Measurements from ENCODE around the gene EMID1. TPM values are rescaled to one million over a fixed set of nuclear protein-coding genes. Genes with fewer than 3 reads are reported as not detected.

Gene EMID1
- total RNA-seq, 1 experiment from 2014 or later, result 1.1 TPM

DNA sequence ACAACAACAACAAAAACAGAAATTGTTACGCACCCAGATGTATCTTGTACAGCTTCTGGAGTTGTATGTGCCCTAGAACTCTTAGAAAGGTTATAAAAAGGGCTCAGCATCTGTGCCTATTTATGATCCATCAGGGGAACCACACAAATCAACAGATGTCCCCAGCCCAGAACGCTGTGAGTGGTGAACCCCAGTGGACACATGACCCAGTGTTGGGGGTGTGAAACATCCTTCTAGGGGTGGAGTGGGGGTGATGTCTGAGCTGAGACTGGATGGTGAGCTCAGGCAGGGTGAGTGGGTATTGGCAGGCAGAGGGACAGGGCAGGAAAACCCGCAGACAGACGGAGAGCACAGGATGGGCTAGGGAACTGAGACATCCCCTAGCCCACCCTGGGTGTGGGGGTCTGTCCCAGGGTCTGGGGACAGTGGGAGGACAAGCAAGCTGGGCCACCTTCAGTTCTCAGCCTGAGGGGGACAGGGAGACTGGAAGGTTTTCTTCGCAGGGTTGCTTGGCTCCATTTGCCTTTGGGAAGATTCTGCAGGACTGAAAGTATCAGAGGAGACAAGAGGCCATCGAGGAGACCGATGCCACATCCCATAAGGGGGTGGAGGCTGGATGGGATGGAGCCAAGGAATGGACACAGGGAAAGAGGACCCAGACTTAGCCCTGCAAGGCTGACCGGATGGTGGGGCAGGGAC is 5.8 kb upstream of the EMID1 start:
- Histone ChIP-seq H3K9me2 (ENCODE audit: insufficient read depth) (no peaks in the 10 kb centered on the region), H3K27me3 (ENCODE audit: insufficient read depth, low read depth) (peaks cover 13% of the 10 kb centered on the region), H3K4me2 (no peak overlapping the region), H2AFZ (no peak overlapping the region), H3K4me3 (no peak overlapping the region), H3K79me2 (ENCODE audit: low read depth) (no peaks in the 10 kb centered on the region), H3K9me3 (ENCODE audit: insufficient read depth, low read depth) (no peaks in the 10 kb centered on the region), H3K27ac (no peak overlapping the region), H3F3A (ENCODE audit: insufficient read depth, low read depth) (peaks cover 5% of the 10 kb centered on the region; the same call in 1 of the 2 replicates), H3K4me1 (replicated peaks; ENCODE audit: insufficient read depth) (no peaks in the 10 kb centered on the region), H4K20me1 (ENCODE audit: insufficient read depth) (no peaks in the 10 kb centered on the region), H3K36me3 (ENCODE audit: low read depth) (no peaks in the 10 kb centered on the region)
- no TSS peak for BruUV-seq (replicated peaks)
- CTCF ChIA-PET, result no interaction called here
- no peak for DNase-seq
- POLR2A ChIA-PET (ENCODE audit: unreplicated experiment), result interaction anchor here (0.7 kb wide), 1 partner anchor 106 kb away, joined by 5 read pairs; no protein-coding TSS in a partner anchor
- TF ChIP-seq, protein P1, sequence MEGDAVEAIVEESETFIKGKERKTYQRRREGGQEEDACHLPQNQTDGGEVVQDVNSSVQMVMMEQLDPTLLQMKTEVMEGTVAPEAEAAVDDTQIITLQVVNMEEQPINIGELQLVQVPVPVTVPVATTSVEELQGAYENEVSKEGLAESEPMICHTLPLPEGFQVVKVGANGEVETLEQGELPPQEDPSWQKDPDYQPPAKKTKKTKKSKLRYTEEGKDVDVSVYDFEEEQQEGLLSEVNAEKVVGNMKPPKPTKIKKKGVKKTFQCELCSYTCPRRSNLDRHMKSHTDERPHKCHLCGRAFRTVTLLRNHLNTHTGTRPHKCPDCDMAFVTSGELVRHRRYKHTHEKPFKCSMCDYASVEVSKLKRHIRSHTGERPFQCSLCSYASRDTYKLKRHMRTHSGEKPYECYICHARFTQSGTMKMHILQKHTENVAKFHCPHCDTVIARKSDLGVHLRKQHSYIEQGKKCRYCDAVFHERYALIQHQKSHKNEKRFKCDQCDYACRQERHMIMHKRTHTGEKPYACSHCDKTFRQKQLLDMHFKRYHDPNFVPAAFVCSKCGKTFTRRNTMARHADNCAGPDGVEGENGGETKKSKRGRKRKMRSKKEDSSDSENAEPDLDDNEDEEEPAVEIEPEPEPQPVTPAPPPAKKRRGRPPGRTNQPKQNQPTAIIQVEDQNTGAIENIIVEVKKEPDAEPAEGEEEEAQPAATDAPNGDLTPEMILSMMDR (conservative IDR thresholded peaks at IDR 0.05), result no peak
- TF ChIP-seq EZH2 (IDR thresholded peaks at IDR 0.05; ENCODE audit: low read depth), result no peak
- intact Hi-C loops (cut with micrococcal nuclease; ENCODE audit: unreplicated experiment), result no loop called here

DNA sequence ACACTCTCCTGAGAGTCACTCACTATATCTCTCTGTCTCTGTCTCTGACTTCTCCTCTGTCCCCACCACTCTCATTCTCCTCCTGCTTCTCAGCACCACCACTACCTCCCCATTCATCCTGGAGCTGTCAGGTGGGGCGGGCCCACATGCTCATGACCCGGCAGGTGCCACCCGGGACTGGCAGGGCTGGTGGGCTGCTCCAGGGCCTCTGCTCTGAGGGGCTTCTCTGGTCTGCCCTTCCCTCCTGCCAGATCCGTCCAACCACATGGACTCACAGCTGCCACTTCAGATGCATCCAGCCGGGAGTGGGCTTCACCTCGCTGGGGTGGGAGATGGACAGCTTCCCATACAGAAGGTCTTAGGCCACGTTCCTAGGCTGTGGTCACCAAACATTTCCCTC is 4.8 kb upstream of the EMID1 start:
- H3K4me3 ChIP-seq, result no peak overlapping the region
- H3K79me2 ChIP-seq (ENCODE audit: low read depth), result no peaks in the 10 kb centered on the region
- no peaks in the 10 kb centered on the region for H3K9me3 ChIP-seq (ENCODE audit: insufficient read depth, low read depth)
- no peaks in the 10 kb centered on the region for H3K9me2 ChIP-seq (ENCODE audit: insufficient read depth)
- no peaks in the 10 kb centered on the region for H3K4me1 ChIP-seq (replicated peaks; ENCODE audit: insufficient read depth)
- ChIA-PET CTCF (no interaction called here), POLR2A (ENCODE audit: unreplicated experiment) (no interaction called here)
- peaks cover 20% of the 10 kb centered on the region for H3K27me3 ChIP-seq (ENCODE audit: insufficient read depth, low read depth)
- intact Hi-C loops (cut with micrococcal nuclease; ENCODE audit: unreplicated experiment), result no loop called here
- H3K27ac ChIP-seq, result no peak overlapping the region
- H3F3A ChIP-seq (ENCODE audit: insufficient read depth, low read depth), result peaks cover 5% of the 10 kb centered on the region; the same call in 1 of the 2 replicates
- TF ChIP-seq, protein P1 (conservative IDR thresholded peaks at IDR 0.05), result no peak
- TF ChIP-seq EZH2 (IDR thresholded peaks at IDR 0.05; ENCODE audit: low read depth), result no peak
- H2AFZ ChIP-seq, result no peak overlapping the region
- BruUV-seq (replicated peaks), result no TSS peak
- no peak overlapping the region for H3K4me2 ChIP-seq
- no peak for DNase-seq
- no peaks in the 10 kb centered on the region for H4K20me1 ChIP-seq (ENCODE audit: insufficient read depth)
- H3K36me3 ChIP-seq (ENCODE audit: low read depth), result no peaks in the 10 kb centered on the region

DNA sequence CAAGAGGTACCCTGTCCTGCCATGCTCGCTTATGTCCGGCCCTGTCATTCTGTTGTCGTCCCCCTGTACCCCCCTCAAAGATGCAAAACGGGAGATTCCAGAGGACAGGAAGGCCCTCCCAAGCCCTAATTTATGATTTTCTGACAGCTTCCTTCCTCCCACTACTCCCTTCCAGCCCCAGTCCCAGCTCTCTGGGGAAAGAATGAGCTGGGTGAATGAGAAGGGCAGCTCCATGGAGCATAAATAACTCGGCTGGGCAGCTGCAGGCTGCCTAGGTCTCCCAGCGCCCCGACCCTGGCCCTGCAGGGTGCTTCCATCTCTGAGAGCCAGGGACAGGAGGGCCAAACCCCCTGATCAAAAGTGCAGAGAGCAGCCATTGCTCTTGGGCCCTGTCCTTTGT is 3.9 kb upstream of the EMID1 start:
- Histone ChIP-seq H4K20me1 (ENCODE audit: insufficient read depth) (no peaks in the 10 kb centered on the region), H3K4me2 (no peak overlapping the region), H3K27ac (no peak overlapping the region), H2AFZ (no peak overlapping the region), H3K36me3 (ENCODE audit: low read depth) (no peaks in the 10 kb centered on the region), H3K27me3 (ENCODE audit: insufficient read depth, low read depth) (peaks cover 29% of the 10 kb centered on the region), H3K9me3 (ENCODE audit: insufficient read depth, low read depth) (no peaks in the 10 kb centered on the region), H3K79me2 (ENCODE audit: low read depth) (no peaks in the 10 kb centered on the region), H3K4me3 (no peak overlapping the region), H3K9me2 (ENCODE audit: insufficient read depth) (no peaks in the 10 kb centered on the region), H3F3A (ENCODE audit: insufficient read depth, low read depth) (peaks cover 4% of the 10 kb centered on the region; the same call in 1 of the 2 replicates), H3K4me1 (replicated peaks; ENCODE audit: insufficient read depth) (no peaks in the 10 kb centered on the region)
- intact Hi-C loops (cut with micrococcal nuclease; ENCODE audit: unreplicated experiment), result no loop called here
- CTCF ChIA-PET, result no interaction called here
- no TSS peak for BruUV-seq (replicated peaks)
- DNase-seq, result no peak
- POLR2A ChIA-PET (ENCODE audit: unreplicated experiment), result interaction anchor here (0.6 kb wide), 1 partner anchor 442 kb away, joined by 5 read pairs; no protein-coding TSS in a partner anchor
- TF ChIP-seq, protein P1 (conservative IDR thresholded peaks at IDR 0.05), result no peak
- no peak for TF ChIP-seq EZH2 (IDR thresholded peaks at IDR 0.05; ENCODE audit: low read depth)

All from PC-9 (cell line).